GM21786 (cell line): ENCODE measurements around the gene RGS9BP.
"Not testable (repeated sequence)": the region's sequence is repeated elsewhere in the genome, so short reads cannot be mapped to it uniquely, and the experiment has no call there.

ENCODE experiments used
- ATAC-seq: cut with Tn5 transposase; IDR thresholded peaks from one replicate; pipeline ENCODE4 v1.9.1; 2021; ENCODE audit not compliant: unreplicated experiment

Gene RGS9BP

GRCh38 chr19:32671883-32672593 is 3.6 kb upstream of the RGS9BP start:
- ATAC-seq = no peak

GRCh38 chr19:32672841-32673240 is 2.8 kb upstream of the RGS9BP start:
- no peak for ATAC-seq

DNA sequence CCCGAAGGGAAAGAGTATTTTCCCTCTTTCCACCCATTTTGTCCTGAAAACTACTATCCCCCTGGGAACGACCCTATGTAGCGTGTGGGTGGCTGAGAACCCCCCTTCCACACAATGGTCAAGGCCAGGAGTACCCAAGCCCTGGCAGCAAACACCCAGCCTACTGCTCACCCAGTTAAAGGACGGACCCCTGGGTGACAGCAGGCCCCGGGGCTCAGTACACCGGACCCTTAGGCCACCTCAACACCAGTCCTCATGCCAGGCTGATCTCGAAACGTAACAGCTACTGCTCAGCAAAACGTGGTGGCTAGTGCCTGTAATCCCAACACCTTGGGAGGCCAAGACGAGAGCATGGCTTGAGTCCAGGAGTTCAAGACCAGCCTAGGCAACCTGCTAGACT is 2.1 kb upstream of the RGS9BP start:
- no peak for ATAC-seq

GRCh38 chr19:32674153-32674930 is 1.3 kb upstream of the RGS9BP start:
- peak; percentile 1 for ATAC-seq

DNA sequence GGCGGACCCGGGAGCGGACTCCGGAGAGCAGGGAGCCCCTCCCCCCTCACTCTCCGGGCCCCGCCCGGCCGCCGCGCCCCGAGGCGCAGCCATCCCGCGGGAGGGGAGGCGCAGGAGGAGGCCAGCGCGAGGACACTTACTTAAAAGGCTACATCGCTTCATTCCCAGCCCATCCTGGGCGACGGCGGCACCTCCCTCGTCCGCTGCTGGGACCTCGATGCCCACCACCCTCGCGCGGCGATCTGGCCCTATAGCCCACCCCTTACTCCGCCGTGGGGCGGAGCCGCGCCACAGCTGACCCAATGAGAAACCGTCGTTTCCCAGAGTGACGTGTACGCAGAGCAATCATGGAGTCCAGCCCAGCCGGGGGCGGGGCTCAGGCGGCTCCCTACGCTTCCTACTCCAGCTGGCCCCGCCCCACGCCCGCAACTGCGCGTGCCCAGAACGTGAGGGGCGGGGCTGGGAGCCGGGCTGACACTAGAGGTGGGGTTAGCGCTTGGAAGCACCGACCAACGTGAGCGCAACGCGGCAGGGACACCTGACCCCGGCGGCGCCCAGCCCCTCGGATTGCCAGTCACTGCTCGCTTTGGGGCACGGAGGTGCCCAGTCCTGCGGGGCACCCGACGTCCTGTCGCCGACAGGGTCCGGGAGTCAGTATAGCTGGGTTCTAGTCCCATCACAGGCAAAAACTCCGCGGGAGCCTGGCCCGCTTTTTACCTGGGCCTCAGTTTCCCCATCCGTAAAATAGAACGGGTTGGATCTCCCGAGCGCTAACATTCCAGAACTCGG is 523 bp upstream of the RGS9BP start, which contains the start of gene ANKRD27:
TSS of gene ANKRD27 (minus strand) at position 250 of the 789 bp plus-strand sequence. CDS start 16,165 bp downstream, outside the sequence.
- ATAC-seq = peak; percentile 97

- ATAC-seq = no peak
Observed at GRCh38 chr19:32676186-32676894, 692 bp downstream of the RGS9BP start.

DNA sequence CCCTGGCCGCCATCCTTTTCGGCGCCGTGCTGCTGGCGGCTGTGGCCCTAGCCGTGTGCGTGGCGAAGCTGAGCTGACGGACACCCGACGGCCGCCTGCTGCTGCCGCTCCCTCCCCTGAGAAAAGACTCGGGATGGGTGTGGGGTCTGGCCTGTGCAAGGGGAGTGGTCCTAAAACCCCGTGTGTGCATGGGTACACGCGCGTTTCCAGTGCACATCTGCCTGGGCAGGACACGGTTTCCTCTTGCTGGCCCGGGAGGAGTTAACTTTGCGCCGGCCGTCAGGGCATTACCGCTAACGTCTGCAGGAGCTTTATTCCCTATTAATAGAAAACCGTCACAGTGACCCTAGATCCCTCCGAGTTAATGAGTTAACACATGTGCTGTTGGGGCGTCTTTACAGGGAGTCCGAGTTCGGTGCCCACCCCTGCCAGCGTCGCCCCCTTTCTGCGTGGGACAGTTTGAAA is 1.3 kb downstream of the RGS9BP start:
- no peak for ATAC-seq

DNA sequence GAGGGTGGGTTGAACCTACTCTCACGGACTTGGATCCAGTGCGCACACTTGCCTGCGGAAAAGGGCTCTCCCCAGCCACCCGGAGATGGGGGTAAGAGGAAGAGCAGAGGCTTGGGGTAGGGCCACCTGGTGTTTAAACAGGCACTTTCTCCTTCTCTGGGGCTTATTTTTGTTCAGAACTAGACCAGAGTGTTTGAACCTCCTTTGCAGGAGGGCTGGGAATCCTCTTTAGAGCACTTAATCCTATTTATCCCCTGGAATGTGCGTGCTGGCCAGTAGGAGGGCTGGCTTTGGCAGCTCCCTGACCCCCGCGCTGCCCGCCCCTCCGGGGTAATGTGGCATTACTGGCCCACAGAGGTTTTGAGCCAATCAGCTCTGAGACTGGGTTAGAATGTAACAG is 2.0 kb downstream of the RGS9BP start:
- ATAC-seq = no peak

- ATAC-seq = no peak
Observed at GRCh38 chr19:32680986-32681385, 5.3 kb downstream of the RGS9BP start.

- no peak for ATAC-seq
Observed at GRCh38 chr19:32682317-32682716, 6.7 kb downstream of the RGS9BP start.

GRCh38 chr19:32686847-32687475 is 11.3 kb downstream of the RGS9BP start:
- ATAC-seq = no peak

DNA sequence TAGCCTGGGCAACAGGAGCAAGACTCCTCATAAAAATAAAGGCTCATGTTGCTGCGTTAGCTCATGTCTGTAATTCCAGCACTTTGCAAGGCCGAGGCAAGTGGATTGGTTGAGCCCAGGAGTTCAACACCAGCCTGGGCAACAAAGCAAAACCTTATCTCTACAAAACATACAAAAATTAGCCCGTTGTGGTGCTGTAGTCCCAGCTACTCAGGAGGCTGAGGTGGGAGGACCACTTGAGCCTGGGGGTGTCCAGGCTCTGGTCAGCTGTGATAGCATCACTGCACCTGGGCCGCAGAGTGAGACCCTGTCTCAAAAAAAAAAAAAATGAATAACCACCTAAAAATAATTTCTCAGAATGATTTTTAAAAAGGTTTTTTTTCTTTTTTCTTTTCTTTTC is 12.0 kb downstream of the RGS9BP start:
- no peak for ATAC-seq

DNA sequence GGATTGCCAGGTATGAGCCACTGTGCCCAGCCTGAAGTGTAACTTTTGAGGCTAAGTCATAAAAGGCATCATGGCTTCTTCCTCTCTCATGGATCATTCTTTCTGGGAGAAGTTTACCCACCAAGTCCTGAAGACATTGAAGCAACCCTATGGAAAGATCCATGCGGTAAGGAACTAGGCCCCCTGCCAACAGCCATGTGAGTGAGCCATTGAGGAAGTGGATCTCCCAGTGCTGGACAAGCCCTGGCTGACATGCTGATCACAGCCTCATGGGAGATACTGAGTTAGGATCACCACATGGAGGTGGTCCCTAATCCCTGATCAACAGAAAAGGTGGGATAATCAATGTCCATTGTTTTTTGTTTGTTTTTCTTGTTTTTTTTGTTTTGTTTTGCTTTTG is 12.7 kb downstream of the RGS9BP start:
- ATAC-seq = no peak

DNA sequence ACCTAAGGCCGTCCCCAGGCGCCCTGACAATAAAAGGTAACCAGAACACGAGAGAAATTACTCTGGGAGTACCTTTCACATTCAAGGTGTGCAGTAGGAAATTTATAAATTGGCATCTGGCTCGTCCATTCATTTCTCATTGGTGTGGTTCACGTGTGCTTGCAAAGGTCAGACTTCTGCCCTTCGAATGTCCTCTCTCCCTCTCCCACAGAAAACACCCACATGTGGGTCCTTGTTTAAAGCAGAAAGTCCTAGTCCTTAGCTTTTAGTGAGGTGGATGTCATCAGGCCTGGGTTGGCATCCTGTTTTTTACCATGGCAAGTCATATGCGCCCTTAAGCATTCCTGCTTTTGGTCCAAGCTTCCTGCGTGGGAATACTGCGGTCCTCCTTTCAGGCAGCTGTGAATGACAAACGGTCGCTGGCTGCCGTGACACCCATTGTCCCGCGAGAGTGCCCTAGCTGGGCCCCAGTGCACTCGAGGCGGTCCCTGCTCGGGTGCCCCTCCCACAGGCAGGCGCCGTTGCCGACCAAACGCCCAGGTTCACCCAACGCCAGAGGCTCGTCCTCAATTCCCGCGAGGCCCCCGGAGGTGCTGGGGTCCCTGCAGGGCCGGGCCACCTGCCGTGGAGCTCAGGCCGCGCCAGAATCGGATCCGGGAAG is 15.8 kb downstream of the RGS9BP start, which contains the start of gene NUDT19:
TSS of gene NUDT19 (plus strand) at position 531 of the 661 bp plus-strand sequence. CDS start 140 bp downstream, outside the sequence.
- peak; percentile 88 for ATAC-seq

DNA sequence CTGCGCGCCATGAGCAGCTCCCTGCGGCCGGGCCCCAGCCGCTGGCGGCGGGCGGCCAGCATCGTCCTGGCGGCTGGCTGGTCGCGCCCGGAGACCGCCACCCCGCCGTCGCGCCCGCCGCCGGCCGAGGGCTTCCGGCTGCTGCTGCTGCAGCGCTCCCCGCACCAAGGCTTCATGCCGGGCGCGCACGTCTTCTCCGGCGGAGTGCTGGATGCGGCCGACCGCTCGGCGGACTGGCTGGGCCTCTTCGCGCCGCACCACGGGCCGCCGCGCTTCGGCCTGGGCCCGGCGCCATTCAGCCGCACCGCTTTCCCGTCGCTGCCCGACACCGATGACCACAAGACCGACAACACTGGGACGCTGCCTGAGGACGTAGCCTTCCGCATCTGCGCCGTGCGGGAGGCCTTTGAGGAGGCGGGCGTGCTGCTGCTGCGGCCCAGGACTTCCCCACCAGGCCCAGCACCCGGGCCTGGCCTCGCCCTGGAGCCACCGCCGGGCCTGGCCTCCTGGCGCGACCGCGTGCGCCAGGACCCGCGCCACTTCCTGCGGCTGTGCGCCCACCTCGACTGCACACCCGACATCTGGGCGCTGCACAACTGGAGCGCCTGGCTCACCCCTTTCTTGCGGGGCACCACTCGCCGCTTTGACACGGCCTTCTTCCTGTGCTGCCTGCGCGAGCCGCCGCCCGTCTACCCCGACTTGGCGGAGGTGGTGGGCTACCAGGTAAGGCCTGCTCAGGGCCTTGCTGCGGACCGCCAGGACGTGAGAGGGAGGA is 16.5 kb downstream of the RGS9BP start:
- ATAC-seq = peak; percentile 55

GRCh38 chr19:32692727-32693061 is 17.0 kb downstream of the RGS9BP start:
- ATAC-seq = no peak

DNA sequence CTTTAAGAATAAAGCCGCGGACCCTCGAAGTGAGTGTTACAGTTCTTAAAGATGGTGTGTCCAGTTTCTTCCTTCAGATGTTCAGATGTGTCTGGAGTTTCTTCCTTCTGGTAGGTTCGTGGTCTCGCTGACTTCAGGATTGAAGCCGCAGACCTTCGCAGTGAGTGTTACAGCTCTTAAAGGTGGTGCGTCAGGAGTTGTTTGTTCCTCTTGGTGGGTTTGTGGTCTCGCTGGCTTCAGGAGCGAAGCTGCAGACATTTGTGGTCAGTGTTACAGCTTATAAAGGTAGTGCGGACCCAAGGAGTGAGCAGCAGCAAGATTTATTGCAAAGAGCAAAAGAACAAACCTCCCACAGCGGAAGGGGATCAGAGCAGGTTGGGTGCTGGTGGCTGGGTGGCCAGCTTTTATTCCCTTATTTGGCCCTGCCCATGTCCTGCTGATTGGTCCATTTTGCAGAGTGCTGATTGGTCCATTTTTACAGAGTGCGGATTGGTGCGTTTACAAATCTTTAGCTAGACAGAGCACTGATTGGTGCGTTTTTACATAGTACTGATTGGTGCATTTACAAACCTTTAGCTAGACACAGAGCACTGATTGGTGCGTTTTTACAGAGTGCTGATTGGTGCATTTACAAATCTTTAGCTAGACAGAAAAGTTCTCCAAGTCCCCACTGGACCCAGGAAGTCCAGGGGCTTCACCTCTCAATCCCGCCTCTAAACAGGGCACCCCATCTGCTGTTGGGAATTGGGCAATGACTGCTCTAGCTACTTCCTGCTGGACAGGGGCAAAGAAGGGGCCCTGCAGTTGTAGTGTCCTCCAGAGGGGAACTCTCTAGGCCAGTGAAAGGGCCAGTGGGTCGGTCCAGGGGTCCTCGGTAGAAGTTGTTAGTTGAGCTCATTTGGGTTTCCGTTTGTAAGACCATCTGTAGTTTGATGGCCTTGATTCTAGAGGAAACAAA is 17.8 kb downstream of the RGS9BP start:
- ATAC-seq = not testable (repeated sequence)

- ATAC-seq = not testable (repeated sequence)
Observed at GRCh38 chr19:32694316-32694715, 18.7 kb downstream of the RGS9BP start.
